ENCODE measurements around the gene TCP11L1. TPM values are rescaled to one million over a fixed set of nuclear protein-coding genes. Genes with fewer than 3 reads are reported as not detected.
A peak's percentile ranks its signal among the peaks of the same experiment; 100 is the strongest.

TCP11L1 gene
- total RNA-seq, 1 donor from 2014 or later, result 8.7 TPM

- H3K27me3 ChIP-seq (ENCODE audit: control insufficient read depth, insufficient read depth, low read length), result no peaks in the 10 kb centered on the region
- TF ChIP-seq, protein P1, sequence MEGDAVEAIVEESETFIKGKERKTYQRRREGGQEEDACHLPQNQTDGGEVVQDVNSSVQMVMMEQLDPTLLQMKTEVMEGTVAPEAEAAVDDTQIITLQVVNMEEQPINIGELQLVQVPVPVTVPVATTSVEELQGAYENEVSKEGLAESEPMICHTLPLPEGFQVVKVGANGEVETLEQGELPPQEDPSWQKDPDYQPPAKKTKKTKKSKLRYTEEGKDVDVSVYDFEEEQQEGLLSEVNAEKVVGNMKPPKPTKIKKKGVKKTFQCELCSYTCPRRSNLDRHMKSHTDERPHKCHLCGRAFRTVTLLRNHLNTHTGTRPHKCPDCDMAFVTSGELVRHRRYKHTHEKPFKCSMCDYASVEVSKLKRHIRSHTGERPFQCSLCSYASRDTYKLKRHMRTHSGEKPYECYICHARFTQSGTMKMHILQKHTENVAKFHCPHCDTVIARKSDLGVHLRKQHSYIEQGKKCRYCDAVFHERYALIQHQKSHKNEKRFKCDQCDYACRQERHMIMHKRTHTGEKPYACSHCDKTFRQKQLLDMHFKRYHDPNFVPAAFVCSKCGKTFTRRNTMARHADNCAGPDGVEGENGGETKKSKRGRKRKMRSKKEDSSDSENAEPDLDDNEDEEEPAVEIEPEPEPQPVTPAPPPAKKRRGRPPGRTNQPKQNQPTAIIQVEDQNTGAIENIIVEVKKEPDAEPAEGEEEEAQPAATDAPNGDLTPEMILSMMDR (IDR thresholded peaks at IDR 0.05; ENCODE audit: insufficient read depth, low read length, severe bottlenecking), result no peak
- no peak overlapping the region for H3K4me3 ChIP-seq (ENCODE audit: low read depth, low read length)
- H3K36me3 ChIP-seq (ENCODE audit: control insufficient read depth, insufficient read depth, low read length), result peaks cover 17% of the 10 kb centered on the region
- no peak for DNase-seq (ENCODE audit: low read depth)
- no peak for FAIRE-seq
These were observed 25.5 kb downstream of the TCP11L1 start for GRCh38 chr11:33064866-33065265.

DNA sequence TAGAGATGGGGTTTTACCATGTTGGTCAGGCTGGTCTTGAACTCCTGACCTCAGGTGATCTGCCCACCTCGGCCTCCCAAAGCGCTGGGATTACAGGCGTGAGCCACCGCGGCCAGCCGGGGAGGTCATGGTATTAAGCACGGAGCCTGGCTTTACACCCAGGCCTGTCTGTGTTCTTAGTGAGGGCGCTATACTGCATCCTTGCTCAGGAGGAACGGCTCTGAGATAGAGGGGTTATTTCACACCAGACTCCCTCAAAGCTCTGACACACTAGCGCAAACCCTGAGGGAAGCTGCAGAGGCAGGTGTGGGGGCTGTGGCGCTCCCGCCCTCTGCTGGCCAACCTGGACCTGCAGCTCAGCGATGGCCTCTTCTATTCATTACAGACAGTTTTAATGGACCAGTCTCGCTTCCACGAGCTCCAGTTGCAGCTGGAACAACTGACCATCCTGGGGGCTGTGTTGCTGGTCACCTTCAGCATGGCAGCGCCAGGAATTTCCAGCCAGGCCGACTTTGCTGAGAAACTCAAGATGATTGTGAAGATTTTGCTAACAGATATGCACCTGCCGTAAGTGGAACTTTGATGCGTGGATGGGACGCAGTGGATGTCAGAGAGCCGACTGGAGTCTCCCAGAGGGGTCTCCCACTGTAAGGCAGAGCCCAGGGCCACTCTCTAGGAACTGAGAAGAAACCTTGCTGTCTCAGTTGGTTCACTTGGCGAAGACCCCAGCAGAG is 26.2 kb downstream of the TCP11L1 start:
- Histone ChIP-seq H3K36me3 (ENCODE audit: control insufficient read depth, insufficient read depth, low read length) (peaks cover 17% of the 10 kb centered on the region), H3K27me3 (ENCODE audit: control insufficient read depth, insufficient read depth, low read length) (no peaks in the 10 kb centered on the region), H3K4me3 (ENCODE audit: low read depth, low read length) (no peak overlapping the region)
- TF ChIP-seq, protein P1 (IDR thresholded peaks at IDR 0.05; ENCODE audit: insufficient read depth, low read length, severe bottlenecking), result peak; percentile 97
- DNase-seq (ENCODE audit: low read depth), result peak; percentile 52
- FAIRE-seq, result no peak

DNA sequence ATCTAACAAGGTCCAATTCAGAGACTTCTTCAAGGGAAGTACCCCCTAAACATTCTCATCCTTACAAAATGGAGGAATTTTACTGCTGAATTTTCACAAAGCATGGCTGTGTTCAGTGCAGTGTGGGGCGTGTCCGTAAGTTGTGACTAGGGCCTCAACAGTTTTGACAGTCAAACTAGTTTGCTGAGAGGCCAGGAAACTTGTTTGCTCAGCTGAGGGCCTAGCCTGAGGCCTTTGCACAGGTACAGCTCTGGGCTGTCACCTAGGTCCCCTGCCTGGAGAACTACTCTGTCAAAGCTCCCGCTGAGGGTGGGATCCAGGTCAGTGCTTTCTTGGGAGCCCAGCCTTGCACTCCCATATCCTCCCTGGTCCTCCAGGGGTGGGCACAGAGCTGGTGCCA is 27.9 kb downstream of the TCP11L1 start:
- Histone ChIP-seq H3K27me3 (ENCODE audit: control insufficient read depth, insufficient read depth, low read length) (no peaks in the 10 kb centered on the region), H3K36me3 (ENCODE audit: control insufficient read depth, insufficient read depth, low read length) (peaks cover 20% of the 10 kb centered on the region), H3K4me3 (ENCODE audit: low read depth, low read length) (no peak overlapping the region)
- TF ChIP-seq, protein P1 (IDR thresholded peaks at IDR 0.05; ENCODE audit: insufficient read depth, low read length, severe bottlenecking), result no peak
- no peak for DNase-seq (ENCODE audit: low read depth)
- no peak for FAIRE-seq

- FAIRE-seq, result peak; percentile 13
- Histone ChIP-seq H3K4me3 (ENCODE audit: low read depth, low read length) (no peak overlapping the region), H3K27me3 (ENCODE audit: control insufficient read depth, insufficient read depth, low read length) (no peaks in the 10 kb centered on the region), H3K36me3 (ENCODE audit: control insufficient read depth, insufficient read depth, low read length) (peaks cover 24% of the 10 kb centered on the region)
- TF ChIP-seq, protein P1 (IDR thresholded peaks at IDR 0.05; ENCODE audit: insufficient read depth, low read length, severe bottlenecking), result no peak
- DNase-seq (ENCODE audit: low read depth), result no peak
These were observed 29.4 kb downstream of the TCP11L1 start for GRCh38 chr11:33068611-33069340.

GRCh38 chr11:33072465-33072864 is 33.1 kb downstream of the TCP11L1 start:
- H3K4me3 ChIP-seq (ENCODE audit: low read depth, low read length), result no peak overlapping the region
- DNase-seq (ENCODE audit: low read depth), result no peak
- TF ChIP-seq, protein P1 (IDR thresholded peaks at IDR 0.05; ENCODE audit: insufficient read depth, low read length, severe bottlenecking), result no peak
- H3K36me3 ChIP-seq (ENCODE audit: control insufficient read depth, insufficient read depth, low read length), result peaks cover 20% of the 10 kb centered on the region
- H3K27me3 ChIP-seq (ENCODE audit: control insufficient read depth, insufficient read depth, low read length), result no peaks in the 10 kb centered on the region
- FAIRE-seq, result no peak
